Spleen (tissue), 7 donors: Measurements from ENCODE around the gene PRR16.

ENCODE experiments used
- CTCF ChIP-seq, 11 experiments: fragments of 200-600 bp in 7 of 11; fragments of 450-650 bp in 4 of 11; sonication (generic) in 4 of 11; IDR thresholded peaks in 8 of 11; conservative IDR thresholded peaks in 3 of 11; 1 replicate in 7 of 11; 2 replicates in 4 of 11; pipeline versions ENCODE4 v1.4.0 to v1.8.0; 2016 to 2021; ENCODE audit warnings: antibody characterized with exemption in 11 of 11, inconsistent platforms in 4 of 11, mild to moderate bottlenecking in 1 of 11
- POLR2A ChIP-seq, 3 donors: fragments of 450-650 bp; IDR thresholded peaks; one replicate each; pipeline ENCODE4 v1.5.1; 2017; ENCODE audit warnings: antibody characterized with exemption in 3 of 3, mild to moderate bottlenecking in 1 of 3
- donor health status: DM: no; HTN: no; CAD: no; lungs with moderate emphysema.
- donor health status: DM: no; HTN: no; CAD: no.
- donor health status: DM: no; HTN: no; CAD: no.

DNA sequence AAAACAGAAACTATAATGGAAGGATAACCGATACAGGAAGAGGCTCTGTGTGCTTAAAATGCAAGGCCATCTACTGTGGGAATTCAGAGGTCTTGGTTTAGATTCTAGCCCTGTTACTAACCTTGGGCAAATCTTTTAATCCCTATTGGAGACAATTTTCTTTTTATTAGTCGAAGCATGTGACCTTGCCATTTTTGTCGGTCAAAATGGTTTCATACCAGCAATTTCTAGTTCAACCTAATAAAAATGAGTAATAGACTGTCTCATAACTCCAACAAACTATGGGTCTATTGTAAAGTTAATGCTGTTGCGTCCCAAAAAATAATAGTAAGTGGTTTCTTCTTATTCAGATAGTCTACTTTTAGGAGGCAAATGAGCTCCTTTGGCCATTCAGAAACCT is 38.4 kb downstream of the PRR16 start:
- no peak for TF ChIP-seq CTCF (IDR thresholded peaks at IDR 0.05 in 8 of 11, conservative IDR thresholded peaks at IDR 0.05 in 3 of 11)
- no peak for TF ChIP-seq POLR2A (IDR thresholded peaks at IDR 0.05)
